H1 (cell line): ENCODE measurements around the gene ATCAY. TPM values are rescaled to one million over a fixed set of nuclear protein-coding genes. Genes with fewer than 3 reads are reported as not detected.

Source experiments
- CTCF ChIA-PET: fragments of 300-600 bp; sonication (Branson Sonifier 250); formaldehyde crosslinking; loops from one replicate; lab custom pipeline; 2021; ENCODE audit not compliant: partially characterized antibody; lab: Charles Lee
- POLR2A ChIA-PET: fragments of 300-600 bp; sonication (Branson Sonifier 250); formaldehyde crosslinking; loops from one replicate; lab custom pipeline; 2021; ENCODE audit warnings: inconsistent platforms; ENCODE audit not compliant: partially characterized antibody; lab: Charles Lee
- DNase-seq, 2 experiments: peaks; one replicate each; pipeline versions ENCODE4 v3.0.0 to v3.0.0-alpha.2; 2010 to 2022; ENCODE audit warnings: low spot score in 2 of 2, low read depth in 1 of 2, mixed read lengths in 1 of 2
- FAIRE-seq: peaks from 2 replicates; lab custom pipeline; 2011; peaks lifted over from hg19 to GRCh38; lab: Jason Lieb, UNC
- H2AFZ ChIP-seq: 2 replicates; pipeline ENCODE4 v1.8.1; 2012; ENCODE audit warnings: low read length, inconsistent platforms
- H2AK5ac ChIP-seq: 2 replicates; pipeline ENCODE4 v1.6.1; 2013; ENCODE audit warnings: low read depth, low read length
- H2BK120ac ChIP-seq: replicated peaks from 2 replicates; pipeline ENCODE3; 2013; ENCODE audit warnings: low read depth, low read length, inconsistent platforms
- H2BK12ac ChIP-seq: 2 replicates; pipeline ENCODE4 v1.6.1; 2013; ENCODE audit warnings: low read depth, low read length
- H2BK15ac ChIP-seq: 2 replicates; pipeline ENCODE4 v1.6.1; 2013; ENCODE audit warnings: low read length
- H2BK20ac ChIP-seq: 2 replicates; pipeline ENCODE4 v1.6.1; 2013; ENCODE audit warnings: low read length
- H2BK5ac ChIP-seq: 2 replicates; pipeline ENCODE4 v1.6.1; 2013; ENCODE audit warnings: low read depth, low read length
- H3K14ac ChIP-seq: 2 replicates; pipeline ENCODE4 v1.6.1; 2013; ENCODE audit warnings: inconsistent platforms; ENCODE audit not compliant: insufficient read length
- H3K18ac ChIP-seq: 2 replicates; pipeline ENCODE4 v1.6.1; 2013; ENCODE audit warnings: low read length; ENCODE audit errors: extremely low read depth
- H3K23ac ChIP-seq: 2 replicates; pipeline ENCODE4 v1.6.1; 2013; ENCODE audit warnings: inconsistent platforms; ENCODE audit not compliant: insufficient read length
- H3K23me2 ChIP-seq: 2 replicates; pipeline ENCODE4 v1.6.1; 2013; ENCODE audit warnings: low read depth, low read length
- H3K27ac ChIP-seq: 2 replicates; pipeline ENCODE4 v1.6.1; 2011; ENCODE audit warnings: low read depth, low read length, inconsistent platforms
- H3K27me3 ChIP-seq, 4 experiments: replicated peaks in 1 of 4; 1 replicate in 1 of 4; 2 replicates in 3 of 4; pipeline versions ENCODE4 v1.6.1 to v1.8.1; 2011 to 2013; ENCODE audit warnings: low read length in 3 of 4, mild to moderate bottlenecking in 3 of 4, inconsistent platforms in 2 of 4, mixed read lengths in 2 of 4, moderate library complexity in 1 of 4; ENCODE audit not compliant: control insufficient read depth in 3 of 4, insufficient read depth in 3 of 4; ENCODE audit errors: extremely low read depth in 1 of 4
- H3K36me3 ChIP-seq, 4 experiments: 2 replicates each; pipeline versions ENCODE4 v1.6.1 to v1.8.1; 2011 to 2013; ENCODE audit warnings: mild to moderate bottlenecking in 4 of 4, low read length in 3 of 4, moderate library complexity in 2 of 4, control low read depth in 1 of 4, inconsistent platforms in 1 of 4; ENCODE audit not compliant: insufficient read depth in 4 of 4, control insufficient read depth in 2 of 4
- H3K4ac ChIP-seq: replicated peaks from 2 replicates; pipeline ENCODE3; 2013; ENCODE audit warnings: low read length, low read depth, mixed read lengths, inconsistent platforms; ENCODE audit not compliant: insufficient read length
- H3K4me1 ChIP-seq, 4 experiments: replicated peaks in 1 of 4; 1 replicate in 1 of 4; 2 replicates in 3 of 4; pipeline versions ENCODE4 v1.6.1 to v1.8.1; 2011 to 2013; ENCODE audit warnings: low read length in 3 of 4, inconsistent platforms in 2 of 4, mixed read lengths in 1 of 4; ENCODE audit not compliant: insufficient read depth in 4 of 4, control insufficient read depth in 3 of 4
- H3K4me2 ChIP-seq, 2 experiments: 2 replicates each; pipeline versions ENCODE4 v1.6.1 to v1.8.1; 2011 to 2013; ENCODE audit warnings: low read depth in 2 of 2, low read length in 2 of 2, control low read depth in 1 of 2, inconsistent platforms in 1 of 2, mild to moderate bottlenecking in 1 of 2; ENCODE audit not compliant: insufficient read depth in 1 of 2
- H3K4me3 ChIP-seq, 4 experiments: fragments of 200-600, 300-600 bp in 1 of 4; sonication (generic), shearing (Covaris generic), sonication (Bioruptor Twin) in 1 of 4; 2 replicates each; pipeline versions ENCODE4 v1.5.1 to v1.8.1; 2011 to 2016; ENCODE audit warnings: low read length in 4 of 4, low read depth in 3 of 4, control low read depth in 2 of 4, inconsistent platforms in 2 of 4, mild to moderate bottlenecking in 2 of 4, mixed read lengths in 1 of 4, moderate library complexity in 1 of 4; ENCODE audit not compliant: insufficient read depth in 2 of 4; ENCODE audit errors: extremely low read depth in 1 of 4
- H3K56ac ChIP-seq: replicated peaks from 2 replicates; pipeline ENCODE3; 2013; ENCODE audit warnings: low read depth, mild to moderate bottlenecking, mixed read lengths, low read length, inconsistent platforms; ENCODE audit not compliant: insufficient read length
- H3K79me1 ChIP-seq: 2 replicates; pipeline ENCODE4 v1.6.1; 2013; ENCODE audit warnings: low read depth, low read length, control low read depth
- H3K79me2 ChIP-seq, 2 experiments: 2 replicates each; pipeline versions ENCODE4 v1.6.1 to v1.8.1; 2012 to 2013; ENCODE audit warnings: low read length in 2 of 2, mild to moderate bottlenecking in 2 of 2, inconsistent platforms in 1 of 2; ENCODE audit not compliant: insufficient read depth in 2 of 2, control insufficient read depth in 1 of 2
- H3K9ac ChIP-seq, 4 experiments: replicated peaks in 1 of 4; 1 replicate in 1 of 4; 2 replicates in 3 of 4; pipeline versions ENCODE4 v1.6.1 to v1.8.1; 2011 to 2013; ENCODE audit warnings: low read depth in 3 of 4, low read length in 3 of 4, control low read depth in 2 of 4, mild to moderate bottlenecking in 2 of 4, moderate library complexity in 2 of 4, inconsistent platforms in 1 of 4; ENCODE audit errors: extremely low read depth in 1 of 4
- H3K9me3 ChIP-seq, 2 experiments: 2 replicates each; pipeline versions ENCODE4 v1.6.1 to v1.8.1; 2012 to 2013; ENCODE audit warnings: mild to moderate bottlenecking in 2 of 2, moderate library complexity in 2 of 2, control low read depth in 1 of 2, inconsistent platforms in 1 of 2, low read depth in 1 of 2, low read length in 1 of 2, mixed read lengths in 1 of 2; ENCODE audit not compliant: insufficient read depth in 2 of 2
- H4K20me1 ChIP-seq, 2 experiments: replicated peaks in 1 of 2; 2 replicates each; pipeline versions ENCODE3 to v1.8.1; 2011 to 2013; ENCODE audit warnings: inconsistent platforms in 2 of 2, low read length in 2 of 2, mild to moderate bottlenecking in 1 of 2; ENCODE audit not compliant: insufficient read depth in 2 of 2, control insufficient read depth in 1 of 2
- H4K5ac ChIP-seq: 2 replicates; pipeline ENCODE4 v1.6.1; 2013; ENCODE audit warnings: low read length, low read depth, mixed read lengths, inconsistent platforms; ENCODE audit not compliant: insufficient read length
- H4K8ac ChIP-seq: 2 replicates; pipeline ENCODE4 v1.8.0; 2013; ENCODE audit warnings: mild to moderate bottlenecking, moderate library complexity, low read length, inconsistent platforms; ENCODE audit not compliant: insufficient read depth; ENCODE audit errors: extremely low read depth
- H4K91ac ChIP-seq: replicated peaks from 2 replicates; pipeline ENCODE3; 2013; ENCODE audit warnings: low read length, mixed read lengths, inconsistent platforms; ENCODE audit not compliant: insufficient read length
- BCL11A ChIP-seq, 2 experiments: IDR thresholded peaks; one replicate each; pipeline ENCODE4 v1.6.1; 2011; ENCODE audit warnings: low read depth in 2 of 2, low read length in 2 of 2, mild to moderate bottlenecking in 2 of 2
- BRCA1 ChIP-seq: IDR thresholded peaks from 2 replicates; pipeline ENCODE4 v1.6.1; 2012; ENCODE audit warnings: low read depth, low read length, improper control_type of control experiment
- CBX5 ChIP-seq: fragments of 300-800, 300-1000 bp; sonication (generic); IDR thresholded peaks from 2 replicates; pipeline ENCODE4 v1.7.1; 2016; ENCODE audit warnings: antibody characterized with exemption, low read length, low read depth
- CHD2 ChIP-seq: IDR thresholded peaks from 2 replicates; pipeline ENCODE4 v1.6.1; 2012; ENCODE audit warnings: low read length, improper control_type of control experiment
- CTBP2 ChIP-seq: IDR thresholded peaks from 2 replicates; pipeline ENCODE4 v1.7.0; 2011; ENCODE audit warnings: borderline replicate concordance, mild to moderate bottlenecking, moderate library complexity, mixed read lengths, low read length; ENCODE audit not compliant: insufficient read depth, insufficient read length
- EP300 ChIP-seq, 2 experiments: IDR thresholded peaks; 1 replicate in 1 of 2; 2 replicates in 1 of 2; pipeline ENCODE4 v1.6.1; 2011 to 2012; ENCODE audit warnings: low read depth in 2 of 2, low read length in 2 of 2, mild to moderate bottlenecking in 2 of 2, borderline replicate concordance in 1 of 2, inconsistent platforms in 1 of 2, moderate library complexity in 1 of 2
- HDAC2 ChIP-seq, 2 experiments: fragments of 300-600 bp in 1 of 2; sonication (generic) in 1 of 2; IDR thresholded peaks; 2 replicates each; pipeline ENCODE4 v1.6.1; 2011 to 2012; ENCODE audit warnings: low read depth in 2 of 2, low read length in 2 of 2, mild to moderate bottlenecking in 2 of 2, moderate library complexity in 2 of 2, borderline replicate concordance in 1 of 2, inconsistent platforms in 1 of 2
- JUND ChIP-seq: IDR thresholded peaks from 2 replicates; pipeline ENCODE4 v1.6.1; 2011; ENCODE audit warnings: mild to moderate bottlenecking, improper control_type of control experiment, low read length
- KDM4A ChIP-seq: IDR thresholded peaks from one replicate; pipeline ENCODE4 v1.7.1; 2012; ENCODE audit warnings: low read depth, mild to moderate bottlenecking, moderate library complexity, low read length, inconsistent platforms; ENCODE audit not compliant: severe bottlenecking
- POLR2A ChIP-seq, 2 experiments: IDR thresholded peaks; 1 replicate in 1 of 2; 2 replicates in 1 of 2; pipeline ENCODE4 v1.6.1; 2011; ENCODE audit warnings: low read depth in 2 of 2, low read length in 2 of 2, mild to moderate bottlenecking in 2 of 2; ENCODE audit errors: control extremely low read depth in 1 of 2
- SIN3A ChIP-seq, 2 experiments: IDR thresholded peaks in 1 of 2; conservative IDR thresholded peaks in 1 of 2; 2 replicates each; pipeline ENCODE4 v1.6.1; 2011 to 2012; ENCODE audit warnings: low read length in 2 of 2, improper control_type of control experiment in 1 of 2, low read depth in 1 of 2, mild to moderate bottlenecking in 1 of 2
- SP1 ChIP-seq: IDR thresholded peaks from 2 replicates; pipeline ENCODE4 v1.6.1; 2011; ENCODE audit warnings: low read depth, low read length
- TEAD4 ChIP-seq: IDR thresholded peaks from 2 replicates; pipeline ENCODE4 v1.6.1; 2012; ENCODE audit warnings: low read depth, low read length, inconsistent platforms, mixed read lengths
- WGBS, 2 experiments: shearing (Covaris generic) in 1 of 2; methylation state at CpG; one replicate each; pipeline versions ENCODE4 v1.1.6 to v1.1.7; 2013 to 2015; ENCODE audit warnings: low lambda C conversion rate in 2 of 2, mixed read lengths in 2 of 2, inconsistent platforms in 1 of 2, low coverage in 1 of 2, missing lambda C conversion rate in 1 of 2; ENCODE audit not compliant: insufficient replicate concordance in 2 of 2, insufficient coverage in 1 of 2, insufficient read length in 1 of 2; ENCODE audit errors: extremely low coverage in 1 of 2, missing lambda C conversion rate in 1 of 2; 5-methylcytosine and 5-hydroxymethylcytosine counted together
- polyA plus RNA-seq, 7 experiments: library from polyadenylated mRNA; depleted of rRNA in 3 of 7; stranded (reverse) in 5 of 7; unstranded in 2 of 7; fragments of >200 nt in 5 of 7; fragments of 200-250 nt in 2 of 7; gene quantifications; 1 replicate in 5 of 7; 2 replicates in 1 of 7; 4 replicates in 1 of 7; pipeline versions ENCODE4 v1.2.1 to v1.2.3, GENCODE V29; 2011 to 2013; ENCODE audit warnings: missing spikeins in 2 of 7, mixed read lengths in 2 of 7
- total RNA-seq: library from RNA; stranded (reverse); fragmentation: NEBNext Ultra II Directional; extraction: Animal tissue kit (Norgen Biotek cat#: 25700); gene quantifications from 2 replicates; pipeline ENCODE4 v1.2.1, GENCODE V29; 2021

ATCAY gene
- total and polyA plus RNA-seq, 2 of the 8 experiments (the other 6 are each of a cell fraction or from before 2014, with no cell fraction given), result 24.4 to 33.8 TPM

DNA sequence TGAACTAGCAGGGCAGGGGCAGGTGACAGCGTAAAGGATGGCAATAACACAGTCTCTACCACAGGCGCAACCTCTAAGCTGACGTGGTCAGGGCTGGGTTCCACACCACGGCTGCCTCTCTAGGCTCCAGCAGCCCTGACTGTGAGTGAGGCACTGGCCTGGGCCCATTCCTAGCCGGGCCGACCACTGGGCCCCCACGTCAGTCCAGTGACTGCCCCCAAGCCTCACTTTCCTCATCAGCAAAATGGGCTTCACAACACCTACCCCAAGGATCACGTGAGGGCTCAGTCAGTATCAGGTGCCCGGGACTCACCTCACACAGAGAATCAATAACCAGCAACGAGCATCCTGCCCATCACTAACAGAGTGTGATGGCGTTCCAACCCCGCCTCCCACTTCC lies 16.8 kb upstream of the ATCAY start:
- ChIA-PET POLR2A (interaction anchor here (0.6 to 1.6 kb wide), 2 partner anchors 66 to 91 kb away, joined by 3 to 5 read pairs; no protein-coding TSS in a partner anchor), CTCF (interaction anchor here (0.5 to 2.1 kb wide), 3 partner anchors 16 to 607 kb away, joined by 3 to 6 read pairs (median 3); no protein-coding TSS in a partner anchor)
- 93% methylated on average over 12 of the region's 12 CpGs; no CpG with 5 or more reads in 1 of the 2 experiments for WGBS, 2 experiments
- Histone ChIP-seq H2BK15ac (0 out of 2 replicates have a peak overlapping the region, but pooled peaks have one; percentile 29), H3K36me3 (no peaks in the 10 kb centered on the region), H2BK5ac (no peak overlapping the region), H3K18ac (no peak overlapping the region), H3K4ac (no peak overlapping the region), H2AFZ (no peak overlapping the region), H2AK5ac (no peak overlapping the region), H3K27ac (no peak overlapping the region), H4K5ac (no peak overlapping the region), H3K23ac (no peak overlapping the region), H3K56ac (no peak overlapping the region), H3K9me3 (no peaks in the 10 kb centered on the region), H3K23me2 (no peaks in the 10 kb centered on the region; the same call in 1 of the 2 replicates), H2BK20ac (no peak overlapping the region), H2BK120ac (no peak overlapping the region), H3K4me3 (no peak overlapping the region), H3K4me2 (no peak overlapping the region), H3K4me1 (peaks cover 0 to 11% (median 7%) of the 10 kb centered on the region in 4 experiments; a peak in 5 of 7 replicates), H3K14ac (no peak overlapping the region), H3K27me3 (no peaks in the 10 kb centered on the region; a peak in 1 of 7 replicates), H4K8ac (no peak overlapping the region), H4K20me1 (peaks cover 9 to 10% of the 10 kb centered on the region in 2 experiments), H3K79me2 (peaks cover 0 to 15% of the 10 kb centered on the region in 2 experiments; a peak in 2 of 4 replicates), H4K91ac (no peak overlapping the region), H3K9ac (no peak overlapping the region), H3K79me1 (peaks cover 15% of the 10 kb centered on the region; the same call in 1 of the 2 replicates), H2BK12ac (no peak overlapping the region)
- no peak for FAIRE-seq
- DNase-seq, result no peak
- TF ChIP-seq SIN3A (conservative IDR thresholded peaks at IDR 0.05 in 1 of 2, IDR thresholded peaks at IDR 0.05 in 1 of 2; ENCODE audit: low read depth in 1 of 2, low read length in 2 of 2) (no peak), KDM4A (no peak), BCL11A (IDR thresholded peaks at IDR 0.05; ENCODE audit: low read depth in 2 of 2, low read length in 2 of 2) (no peak), CBX5 (no peak), EP300 (IDR thresholded peaks at IDR 0.05; ENCODE audit: borderline replicate concordance in 1 of 2, low read depth in 2 of 2, low read length in 2 of 2) (no peak), SP1 (no peak), CHD2 (no peak), POLR2A (IDR thresholded peaks at IDR 0.05; ENCODE audit: control extremely low read depth in 1 of 2, low read depth in 2 of 2, low read length in 2 of 2) (no peak), HDAC2 (IDR thresholded peaks at IDR 0.05; ENCODE audit: borderline replicate concordance in 1 of 2, low read depth in 2 of 2, low read length in 2 of 2) (no peak), TEAD4 (no peak), JUND (no peak), CTBP2 (no peak), BRCA1 (no peak)
